GM21825 (cell line): ENCODE results near the gene SULT1C3.

Experiments
- ATAC-seq: cut with Tn5 transposase; IDR thresholded peaks from one replicate; pipeline ENCODE4 v1.9.1; 2021; ENCODE audit warnings: mild to moderate bottlenecking, moderate library complexity; ENCODE audit not compliant: unreplicated experiment

The SULT1C3 gene

GRCh38 chr2:108297436-108298141, 57.8 kb downstream of the SULT1C3 start:
- ATAC-seq = no peak

- no peak for ATAC-seq
Observed at GRCh38 chr2:108301558-108301957, 61.8 kb downstream of the SULT1C3 start.

- ATAC-seq = no peak
Observed at GRCh38 chr2:108304975-108305374, 65.2 kb downstream of the SULT1C3 start.

- no peak for ATAC-seq
Observed at GRCh38 chr2:108305901-108306300, 66.1 kb downstream of the SULT1C3 start.

- no peak for ATAC-seq
Observed at GRCh38 chr2:108309903-108310302, 70.1 kb downstream of the SULT1C3 start.
